ENCODE results near the gene NMUR1.
A peak's percentile ranks its signal among the peaks of the same experiment; 100 is the strongest.

NMUR1 gene

DNA sequence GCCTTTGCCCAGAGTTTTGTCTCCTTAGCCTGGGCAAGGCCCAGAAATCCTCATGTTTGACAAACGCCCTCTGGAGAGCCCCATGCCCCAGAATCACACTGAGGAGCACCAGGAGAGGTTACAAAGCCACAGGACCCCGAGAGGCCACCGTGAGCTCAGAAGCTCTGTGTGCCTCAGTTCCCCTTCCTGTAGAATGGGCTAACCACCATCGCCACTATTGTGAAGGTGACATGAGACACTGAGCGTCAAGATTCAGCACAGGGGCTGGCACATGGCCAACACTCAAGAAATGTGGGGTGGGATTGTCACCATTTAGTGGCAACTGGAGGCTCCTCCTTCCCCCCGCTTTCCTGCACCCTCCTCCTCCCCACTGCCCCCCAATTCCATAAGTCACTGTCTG lies 1.2 kb upstream of the NMUR1 start:
- Histone ChIP-seq H3K27me3 (ENCODE audit: insufficient read depth, insufficient read length) (peaks cover 27% of the 10 kb centered on the region), H3K9ac (ENCODE audit: insufficient read length, low read depth) (no peak overlapping the region), H3K4me1 (ENCODE audit: insufficient read depth, insufficient read length) (peaks cover 18% of the 10 kb centered on the region), H3K9me3 (ENCODE audit: insufficient read depth, low read length) (no peaks in the 10 kb centered on the region), H3K4me3 (ENCODE audit: insufficient read length, low read depth) (no peak overlapping the region), H3K36me3 (ENCODE audit: insufficient read depth, insufficient read length, low read length) (no peaks in the 10 kb centered on the region)
- no peak for DNase-seq (ENCODE audit: low read depth, low spot score)
- TF ChIP-seq YY1 (IDR thresholded peaks at IDR 0.05; ENCODE audit: insufficient read depth, insufficient read length) = no peak
- TF ChIP-seq SUZ12 (IDR thresholded peaks at IDR 0.05; ENCODE audit: extremely low read depth, insufficient read depth, insufficient read length) = no peak
- no peak for TF ChIP-seq ZNF274 (IDR thresholded peaks at IDR 0.05; ENCODE audit: low read depth, low read length)

DNA sequence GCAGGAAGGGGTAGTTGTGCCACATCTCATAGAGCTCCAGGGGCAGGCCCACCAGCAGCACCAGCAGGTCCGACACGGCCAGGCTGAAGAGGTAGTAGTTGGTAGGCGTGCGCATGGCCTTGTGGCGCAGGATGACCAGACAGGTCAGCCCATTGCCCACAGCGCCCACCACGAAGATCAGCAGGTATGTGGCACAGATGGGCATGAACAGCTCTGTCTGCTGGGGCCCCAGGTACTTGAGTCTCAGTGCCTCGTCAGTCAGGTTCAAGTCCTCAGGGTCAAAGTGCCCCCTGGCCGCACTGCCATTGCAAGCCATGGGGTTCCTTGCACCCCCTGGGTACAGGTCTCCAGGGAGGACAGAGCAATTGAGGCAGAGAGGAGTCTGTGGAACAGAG lies 1.6 kb downstream of the NMUR1 start:
- TF ChIP-seq SUZ12 (IDR thresholded peaks at IDR 0.05; ENCODE audit: extremely low read depth, insufficient read depth, insufficient read length) (no peak), YY1 (IDR thresholded peaks at IDR 0.05; ENCODE audit: insufficient read depth, insufficient read length) (no peak), ZNF274 (IDR thresholded peaks at IDR 0.05; ENCODE audit: low read depth, low read length) (no peak)
- H3K4me3 ChIP-seq (ENCODE audit: insufficient read length, low read depth) = no peak overlapping the region
- peaks cover 10% of the 10 kb centered on the region; the same call in 1 of the 2 replicates for H3K9me3 ChIP-seq (ENCODE audit: insufficient read depth, low read length)
- no peaks in the 10 kb centered on the region for H3K36me3 ChIP-seq (ENCODE audit: insufficient read depth, insufficient read length, low read length)
- DNase-seq (ENCODE audit: low read depth, low spot score) = no peak
- peaks cover 27% of the 10 kb centered on the region for H3K27me3 ChIP-seq (ENCODE audit: insufficient read depth, insufficient read length)
- peaks cover 13% of the 10 kb centered on the region for H3K4me1 ChIP-seq (ENCODE audit: insufficient read depth, insufficient read length)
- no peak overlapping the region for H3K9ac ChIP-seq (ENCODE audit: insufficient read length, low read depth)

DNA sequence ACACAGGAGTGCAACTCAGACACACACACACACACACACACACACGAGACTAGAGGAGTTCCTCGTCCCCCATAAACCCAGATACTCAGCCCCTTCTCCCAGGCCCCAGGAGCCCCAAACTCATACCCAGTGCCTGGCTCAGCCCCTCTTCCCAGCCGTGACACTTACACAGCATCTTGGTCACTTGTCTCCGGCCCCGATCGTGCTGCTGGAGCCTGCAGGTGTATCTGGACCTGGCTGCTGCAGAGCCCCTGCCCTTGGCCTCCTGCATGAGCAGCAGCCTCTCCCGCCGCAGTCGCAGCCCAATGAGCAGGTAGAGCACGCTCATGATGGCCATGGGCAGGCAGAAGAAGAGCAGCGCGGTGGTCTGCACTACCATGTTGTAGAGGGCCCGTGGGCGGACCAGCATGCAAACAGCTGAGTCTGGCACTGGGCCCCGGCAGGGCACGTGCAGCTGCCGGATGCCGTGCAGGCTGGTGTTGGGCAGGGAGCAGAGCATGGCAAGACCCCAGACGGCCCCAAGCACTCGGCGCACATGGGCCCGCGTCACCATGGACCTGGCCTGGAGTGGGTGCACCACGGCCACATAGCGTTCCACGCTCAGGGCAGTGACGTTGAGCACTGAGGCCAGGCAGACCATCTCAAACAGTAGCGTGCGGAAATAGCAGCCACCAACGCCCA lies 2.1 kb downstream of the NMUR1 start:
- DNase-seq (ENCODE audit: low read depth, low spot score) = no peak
- Histone ChIP-seq H3K27me3 (ENCODE audit: insufficient read depth, insufficient read length) (peaks cover 27% of the 10 kb centered on the region), H3K4me1 (ENCODE audit: insufficient read depth, insufficient read length) (peaks cover 9% of the 10 kb centered on the region), H3K4me3 (ENCODE audit: insufficient read length, low read depth) (no peak overlapping the region), H3K36me3 (ENCODE audit: insufficient read depth, insufficient read length, low read length) (no peaks in the 10 kb centered on the region), H3K9me3 (ENCODE audit: insufficient read depth, low read length) (peaks cover 10% of the 10 kb centered on the region; the same call in 1 of the 2 replicates), H3K9ac (ENCODE audit: insufficient read length, low read depth) (peak overlapping the region; percentile 43)
- TF ChIP-seq YY1 (IDR thresholded peaks at IDR 0.05; ENCODE audit: insufficient read depth, insufficient read length) (no peak), SUZ12 (IDR thresholded peaks at IDR 0.05; ENCODE audit: extremely low read depth, insufficient read depth, insufficient read length) (no peak), ZNF274 (IDR thresholded peaks at IDR 0.05; ENCODE audit: low read depth, low read length) (no peak)

DNA sequence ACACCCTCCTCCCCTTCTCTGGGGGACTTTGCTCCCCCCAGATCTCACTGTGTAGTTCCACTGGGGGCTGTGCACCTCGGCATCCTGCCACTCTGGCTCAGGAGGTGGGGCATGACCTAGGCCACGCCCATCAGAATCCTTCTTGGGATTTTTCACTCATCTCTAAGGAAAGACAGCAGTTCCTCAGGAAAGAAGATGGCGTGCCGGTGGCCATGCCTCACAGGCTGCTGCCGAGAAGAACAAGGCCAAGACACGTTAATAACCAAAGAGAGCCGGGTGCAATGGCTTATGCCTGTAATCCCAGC lies 3.2 kb downstream of the NMUR1 start:
- DNase-seq (ENCODE audit: low read depth, low spot score) = no peak

DNA sequence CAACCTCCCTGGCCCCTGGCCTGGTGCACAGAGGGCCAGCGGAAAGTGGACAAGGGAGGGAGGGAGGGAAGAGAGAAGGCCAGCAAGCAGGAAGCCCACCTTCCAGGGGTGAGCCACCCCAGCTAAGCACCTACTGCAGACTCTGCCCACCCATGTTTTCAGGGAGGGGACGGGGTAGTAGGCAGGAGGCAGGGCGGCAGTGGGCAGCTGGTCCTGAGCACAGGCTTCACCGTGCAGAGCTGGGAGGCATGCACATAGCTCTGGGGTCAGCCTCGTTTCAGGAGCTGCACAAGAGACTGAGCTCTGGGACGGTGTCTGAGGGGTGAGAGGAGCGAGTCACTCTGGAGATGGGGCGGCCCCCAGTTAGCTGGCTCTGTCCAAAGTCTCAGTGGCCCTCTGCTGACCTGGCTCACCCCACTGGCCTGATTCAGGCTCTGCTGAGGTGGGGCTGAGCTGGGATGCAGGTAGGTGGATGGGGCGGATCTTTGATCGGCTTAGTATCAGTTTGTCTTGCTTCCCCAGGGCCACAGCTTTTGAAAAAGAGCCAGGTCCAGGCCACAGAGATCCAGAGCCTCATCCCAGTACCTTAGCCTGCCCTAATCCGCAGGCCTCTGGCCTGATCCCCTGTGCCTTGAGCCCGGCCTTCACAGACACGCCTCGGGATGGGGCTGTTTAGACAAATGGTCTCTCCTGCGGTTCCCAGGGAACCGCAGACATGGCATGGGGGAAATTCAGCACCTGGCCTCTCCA lies 3.7 kb downstream of the NMUR1 start:
- Histone ChIP-seq H3K4me3 (ENCODE audit: insufficient read length, low read depth) (no peak overlapping the region), H3K9ac (ENCODE audit: insufficient read length, low read depth) (peak overlapping the region; percentile 52), H3K27me3 (ENCODE audit: insufficient read depth, insufficient read length) (peaks cover 27% of the 10 kb centered on the region), H3K9me3 (ENCODE audit: insufficient read depth, low read length) (peaks cover 10% of the 10 kb centered on the region; the same call in 1 of the 2 replicates), H3K4me1 (ENCODE audit: insufficient read depth, insufficient read length) (peaks cover 8% of the 10 kb centered on the region), H3K36me3 (ENCODE audit: insufficient read depth, insufficient read length, low read length) (no peaks in the 10 kb centered on the region)
- no peak for DNase-seq (ENCODE audit: low read depth, low spot score)
- TF ChIP-seq ZNF274 (IDR thresholded peaks at IDR 0.05; ENCODE audit: low read depth, low read length) (no peak), YY1 (IDR thresholded peaks at IDR 0.05; ENCODE audit: insufficient read depth, insufficient read length) (no peak), SUZ12 (IDR thresholded peaks at IDR 0.05; ENCODE audit: extremely low read depth, insufficient read depth, insufficient read length) (no peak)

More for the DNA sequence above, 3.2 kb downstream of the NMUR1 start:
- no peak for TF ChIP-seq ZNF274 (IDR thresholded peaks at IDR 0.05; ENCODE audit: low read depth, low read length)
- no peak for TF ChIP-seq SUZ12 (IDR thresholded peaks at IDR 0.05; ENCODE audit: extremely low read depth, insufficient read depth, insufficient read length)
- no peak for TF ChIP-seq YY1 (IDR thresholded peaks at IDR 0.05; ENCODE audit: insufficient read depth, insufficient read length)
- peaks cover 10% of the 10 kb centered on the region; the same call in 1 of the 2 replicates for H3K9me3 ChIP-seq (ENCODE audit: insufficient read depth, low read length)
- H3K4me3 ChIP-seq (ENCODE audit: insufficient read length, low read depth) = no peak overlapping the region
- H3K4me1 ChIP-seq (ENCODE audit: insufficient read depth, insufficient read length) = peaks cover 10% of the 10 kb centered on the region
- no peak overlapping the region for H3K9ac ChIP-seq (ENCODE audit: insufficient read length, low read depth)
- H3K36me3 ChIP-seq (ENCODE audit: insufficient read depth, insufficient read length, low read length) = no peaks in the 10 kb centered on the region
- H3K27me3 ChIP-seq (ENCODE audit: insufficient read depth, insufficient read length) = peaks cover 27% of the 10 kb centered on the region

DNA sequence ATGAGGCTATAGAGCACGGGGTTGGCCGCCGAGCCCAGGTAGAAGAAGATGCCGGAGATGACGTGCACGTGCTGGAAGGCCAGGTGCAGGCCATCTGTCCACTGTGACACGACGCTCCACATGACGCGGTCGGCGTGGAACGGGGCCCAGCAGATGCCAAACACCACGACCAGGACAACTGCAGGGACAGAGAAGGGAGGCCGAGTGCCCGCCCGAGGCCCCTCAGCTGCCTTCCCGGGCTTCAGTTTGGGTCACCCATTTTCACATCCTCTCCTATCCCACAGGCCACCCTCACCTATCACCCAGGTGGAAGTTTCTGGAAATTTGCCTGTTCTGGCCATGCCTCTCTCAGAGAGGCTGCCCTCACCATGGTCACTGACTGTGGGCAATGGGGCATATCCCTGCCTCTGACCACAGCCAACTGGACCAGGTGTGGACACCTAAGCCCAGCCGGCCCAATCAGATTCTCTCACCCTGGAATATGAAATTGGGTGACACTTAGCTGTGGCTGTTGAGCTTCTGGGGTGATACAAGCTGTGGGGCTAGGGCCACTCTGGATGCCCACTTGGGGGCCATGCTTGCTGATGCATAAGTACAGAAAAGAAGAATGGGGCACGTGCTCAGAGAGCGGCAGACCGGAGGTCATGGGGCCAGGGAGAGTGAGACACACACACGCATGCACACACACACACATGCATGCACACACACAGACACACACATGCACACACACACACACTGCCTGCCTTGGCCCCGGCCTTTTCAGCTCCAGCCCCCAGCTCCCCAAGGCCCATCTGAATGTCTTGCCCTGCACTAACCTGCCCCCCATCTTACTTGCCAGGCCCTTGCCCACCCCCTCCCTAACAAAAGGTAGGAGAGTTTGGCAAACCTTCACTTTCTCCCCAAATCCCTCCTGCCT lies 4.7 kb downstream of the NMUR1 start:
- no peak for DNase-seq (ENCODE audit: low read depth, low spot score)
- no peak overlapping the region for H3K9ac ChIP-seq (ENCODE audit: insufficient read length, low read depth)
- H3K27me3 ChIP-seq (ENCODE audit: insufficient read depth, insufficient read length) = peaks cover 23% of the 10 kb centered on the region
- peaks cover 10% of the 10 kb centered on the region; the same call in 1 of the 2 replicates for H3K9me3 ChIP-seq (ENCODE audit: insufficient read depth, low read length)
- H3K36me3 ChIP-seq (ENCODE audit: insufficient read depth, insufficient read length, low read length) = no peaks in the 10 kb centered on the region
- TF ChIP-seq ZNF274 (IDR thresholded peaks at IDR 0.05; ENCODE audit: low read depth, low read length) = no peak
- TF ChIP-seq SUZ12 (IDR thresholded peaks at IDR 0.05; ENCODE audit: extremely low read depth, insufficient read depth, insufficient read length) = no peak
- no peak for TF ChIP-seq YY1 (IDR thresholded peaks at IDR 0.05; ENCODE audit: insufficient read depth, insufficient read length)
- no peak overlapping the region for H3K4me3 ChIP-seq (ENCODE audit: insufficient read length, low read depth)
- peaks cover 6% of the 10 kb centered on the region for H3K4me1 ChIP-seq (ENCODE audit: insufficient read depth, insufficient read length)
